SK-N-SH (cell line): ENCODE results near the gene UBTD2. TPM values are rescaled to one million over a fixed set of nuclear protein-coding genes. Genes with fewer than 3 reads are reported as not detected.

ENCODE experiments used
- CTCF ChIA-PET: fragments of 300-600, 350-600 bp; formaldehyde crosslinking; extraction: SDS; loops from one replicate; lab custom pipeline; 2021; lab: Yijun Ruan, JAX
- POLR2A ChIA-PET: fragments of 350-600 bp; sonication (Branson Sonifier 250); formaldehyde crosslinking; extraction: SDS; loops from one replicate; lab custom pipeline; 2020; ENCODE audit warnings: antibody characterized with exemption, inconsistent platforms; lab: Yijun Ruan, JAX
- DNase-seq: peaks from one replicate; pipeline ENCODE4 v3.0.0; 2012
- H2AFZ ChIP-seq: fragments of 200-600 bp; sonication (generic); 2 replicates; pipeline ENCODE4 v1.8.1; 2016; ENCODE audit warnings: antibody characterized with exemption, mild to moderate bottlenecking, low read depth
- H3F3A ChIP-seq: fragments of 200-600 bp; sonication (generic); replicated peaks from 2 replicates; pipeline ENCODE3; 2016; ENCODE audit warnings: antibody characterized with exemption, mild to moderate bottlenecking; ENCODE audit not compliant: insufficient read depth
- H3K27ac ChIP-seq, 2 experiments: fragments of 200-500 bp in 1 of 2; fragments of 200-600 bp in 1 of 2; sonication (Bioruptor generic) in 1 of 2; sonication (generic), shearing (Covaris generic) in 1 of 2; 2 replicates each; pipeline versions ENCODE4 v1.5.1 to v1.6.1; 2014 to 2016; ENCODE audit warnings: low read depth in 2 of 2, inconsistent platforms in 1 of 2, low read length in 1 of 2, mild to moderate bottlenecking in 1 of 2, mixed read lengths in 1 of 2
- H3K27me3 ChIP-seq: fragments of 200-600 bp; sonication (generic), shearing (Covaris generic); 2 replicates; pipeline ENCODE4 v1.6.1; 2016; ENCODE audit warnings: mixed run types; ENCODE audit not compliant: insufficient read depth
- H3K36me3 ChIP-seq, 2 experiments: fragments of 200-500 bp in 1 of 2; fragments of 200-600 bp in 1 of 2; sonication (Bioruptor generic) in 1 of 2; sonication (generic) in 1 of 2; replicated peaks in 1 of 2; 2 replicates each; pipeline versions ENCODE3 to v1.5.1; 2014 to 2016; ENCODE audit warnings: low read length in 1 of 2, mild to moderate bottlenecking in 1 of 2; ENCODE audit not compliant: insufficient read depth in 2 of 2, control insufficient read depth in 1 of 2
- H3K4me1 ChIP-seq, 2 experiments: fragments of 200-500 bp in 1 of 2; fragments of 200-600 bp in 1 of 2; sonication (Bioruptor generic) in 1 of 2; sonication (generic), shearing (Covaris generic) in 1 of 2; 2 replicates each; pipeline versions ENCODE4 v1.5.1 to v1.6.1; 2014 to 2016; ENCODE audit warnings: low read depth in 1 of 2, low read length in 1 of 2, mixed run types in 1 of 2; ENCODE audit not compliant: insufficient read depth in 2 of 2, control insufficient read depth in 1 of 2
- H3K4me2 ChIP-seq: fragments of 200-600 bp; sonication (generic), shearing (Covaris generic); 2 replicates; pipeline ENCODE4 v1.6.1; 2017; ENCODE audit warnings: mixed run types
- H3K4me3 ChIP-seq, 2 experiments: fragments of 200-500 bp in 1 of 2; fragments of 200-600 bp in 1 of 2; sonication (Bioruptor generic) in 1 of 2; sonication (generic), shearing (Covaris generic) in 1 of 2; 2 replicates each; pipeline versions ENCODE4 v1.5.1 to v1.8.1; 2014 to 2016; ENCODE audit warnings: low read depth in 2 of 2, inconsistent platforms in 1 of 2, low read length in 1 of 2, mild to moderate bottlenecking in 1 of 2, mixed read lengths in 1 of 2, moderate library complexity in 1 of 2
- H3K79me2 ChIP-seq: fragments of 200-600 bp; sonication (generic); 2 replicates; pipeline ENCODE4 v1.8.1; 2017; ENCODE audit warnings: mild to moderate bottlenecking; ENCODE audit not compliant: insufficient read depth
- H3K9ac ChIP-seq: fragments of 200-600 bp; sonication (generic); 2 replicates; pipeline ENCODE4 v1.6.1; 2017; ENCODE audit warnings: mixed run types
- H3K9me2 ChIP-seq: fragments of 200-600 bp; sonication (generic); 2 replicates; pipeline ENCODE4 v1.6.1; 2017; ENCODE audit warnings: mixed run types
- H3K9me3 ChIP-seq: fragments of 200-600 bp; sonication (generic); 2 replicates; pipeline ENCODE4 v1.6.1; 2017; ENCODE audit warnings: mixed run types, mild to moderate bottlenecking, moderate library complexity
- H4K20me1 ChIP-seq: fragments of 200-600 bp; sonication (generic); 2 replicates; pipeline ENCODE4 v1.6.1; 2017; ENCODE audit warnings: mild to moderate bottlenecking, mixed run types; ENCODE audit not compliant: insufficient read depth
- CHD2 ChIP-seq: fragments of 150-350 bp; IDR thresholded peaks from 2 replicates; pipeline ENCODE4 v1.6.1; 2018; ENCODE audit warnings: low read length; ENCODE audit not compliant: partially characterized antibody
- ELF1 ChIP-seq: IDR thresholded peaks from 2 replicates; pipeline ENCODE4 v1.4.0; 2012
- EZH2phosphoT487 ChIP-seq: fragments of 200-600 bp; sonication (generic); IDR thresholded peaks from 2 replicates; pipeline ENCODE4 v1.6.1; 2017; ENCODE audit warnings: low read depth, mixed run types, mild to moderate bottlenecking, antibody characterized with exemption, moderate library complexity, borderline replicate concordance
- FOSL2 ChIP-seq: IDR thresholded peaks from 2 replicates; pipeline ENCODE4 v1.4.0; 2012; ENCODE audit warnings: low read depth, mild to moderate bottlenecking, moderate library complexity, borderline replicate concordance
- FOXJ3 ChIP-seq: sonication (generic); formaldehyde crosslinking; IDR thresholded peaks from 2 replicates; pipeline ENCODE4 v1.5.1; 2020; ENCODE audit warnings: mild to moderate bottlenecking, missing genetic modification reagents
- FOXM1 ChIP-seq: IDR thresholded peaks from 2 replicates; pipeline ENCODE4 v1.4.0; 2012; ENCODE audit warnings: low read depth, mild to moderate bottlenecking
- GABPA ChIP-seq: IDR thresholded peaks from 2 replicates; pipeline ENCODE4 v1.4.0; 2012; ENCODE audit warnings: low read depth, mild to moderate bottlenecking
- GATA2 ChIP-seq: sonication (generic); formaldehyde crosslinking; IDR thresholded peaks from 2 replicates; pipeline ENCODE4 v1.5.0; 2020; ENCODE audit warnings: mild to moderate bottlenecking, missing genetic modification reagents
- JUND ChIP-seq: IDR thresholded peaks from 2 replicates; pipeline ENCODE4 v1.4.0; 2012
- MAX ChIP-seq: IDR thresholded peaks from 2 replicates; pipeline ENCODE4 v1.4.0; 2012; ENCODE audit warnings: low read depth
- MEF2A ChIP-seq: IDR thresholded peaks from 2 replicates; pipeline ENCODE4 v1.4.0; 2012; ENCODE audit warnings: low read depth, borderline replicate concordance
- NFIC ChIP-seq: IDR thresholded peaks from 2 replicates; pipeline ENCODE4 v1.4.0; 2012; ENCODE audit warnings: borderline replicate concordance
- PBX3 ChIP-seq: IDR thresholded peaks from 2 replicates; pipeline ENCODE4; 2012
- POLR2AphosphoS5 ChIP-seq: IDR thresholded peaks from 2 replicates; pipeline ENCODE4 v1.6.1; 2012; ENCODE audit warnings: low read depth, low read length
- REST ChIP-seq: IDR thresholded peaks from 2 replicates; pipeline ENCODE4 v1.6.1; 2012; ENCODE audit warnings: mild to moderate bottlenecking, low read depth, low read length, moderate library complexity
- RXRA ChIP-seq: IDR thresholded peaks from 2 replicates; pipeline ENCODE4 v1.4.0; 2012; ENCODE audit warnings: low read depth, mild to moderate bottlenecking, borderline replicate concordance
- TAF1 ChIP-seq: IDR thresholded peaks from 2 replicates; pipeline ENCODE4 v1.6.1; 2012; ENCODE audit warnings: low read depth, mild to moderate bottlenecking, low read length, moderate library complexity, borderline replicate concordance
- TCF12 ChIP-seq: IDR thresholded peaks from 2 replicates; pipeline ENCODE4 v1.4.0; 2012
- USF1 ChIP-seq: IDR thresholded peaks from 2 replicates; pipeline ENCODE4 v1.4.0; 2012; ENCODE audit warnings: low read depth, borderline replicate concordance
- YY1 ChIP-seq: IDR thresholded peaks from 2 replicates; pipeline ENCODE4 v1.4.0; 2012; ENCODE audit warnings: low read depth, mild to moderate bottlenecking
- ZBTB33 ChIP-seq: IDR thresholded peaks from 2 replicates; pipeline ENCODE4 v1.4.0; 2012; ENCODE audit warnings: low read depth, borderline replicate concordance
- WGBS: methylation state at CpG from one replicate; pipeline ENCODE4 v1.1.6; 2017; ENCODE audit warnings: low lambda C conversion rate; 5-methylcytosine and 5-hydroxymethylcytosine counted together
- polyA plus RNA-seq, 3 experiments: library from polyadenylated mRNA; depleted of rRNA; stranded (reverse); fragments of >200 nt; gene quantifications; 2 replicates each; pipeline ENCODE4 v1.2.3, GENCODE V29; 2012

UBTD2 gene
- polyA plus RNA-seq, 1 of the 3 experiments (the other 2 are of a cell fraction): 13.8 TPM

GRCh38 chr5:172245703-172246125 is 37.9 kb downstream of the UBTD2 start (continued):
- TF ChIP-seq REST (no peak), ELF1 (no peak), YY1 (no peak), POLR2AphosphoS5 (no peak), TCF12 (no peak), TAF1 (no peak), FOSL2 (no peak), FOXJ3 (CRISPR knock-in tag) (no peak), CHD2 (no peak)

GRCh38 chr5:172245046-172245445 is 38.5 kb downstream of the UBTD2 start:
- no peaks in the 10 kb centered on the region for H3K9me3 ChIP-seq
- CTCF ChIA-PET: interaction anchor here (0.9 to 1.3 kb wide), 2 partner anchors 38 to 56 kb away, joined by 3 read pairs; partner anchors contain the start of gene UBTD2
- H3K4me1 ChIP-seq: peaks cover 0 to 6% of the 10 kb centered on the region in 2 experiments; a peak in 2 of 4 replicates
- no peak overlapping the region for H2AFZ ChIP-seq
- no peak overlapping the region for H3K27ac ChIP-seq
- H3K4me3 ChIP-seq: no peak overlapping the region
- H3K36me3 ChIP-seq: peaks cover 0 to 10% of the 10 kb centered on the region in 2 experiments
- WGBS: 91% methylated on average over 2 of the region's 2 CpGs
- H3K9ac ChIP-seq: no peak overlapping the region
- POLR2A ChIA-PET: no interaction called here
- TF ChIP-seq GATA2 (CRISPR knock-in tag): no peak
- no peak for TF ChIP-seq USF1
- no peak for TF ChIP-seq PBX3
- TF ChIP-seq POLR2AphosphoS5: no peak
- TF ChIP-seq REST: no peak
- TF ChIP-seq EZH2phosphoT487: no peak
- TF ChIP-seq MEF2A: no peak
- no peak for TF ChIP-seq ZBTB33
- TF ChIP-seq YY1: no peak
- TF ChIP-seq MAX: no peak
- no peak for TF ChIP-seq ELF1
- no peak for TF ChIP-seq JUND
- TF ChIP-seq FOSL2: no peak
- TF ChIP-seq FOXJ3 (CRISPR knock-in tag): no peak
- TF ChIP-seq FOXM1: no peak
- TF ChIP-seq RXRA: no peak
- TF ChIP-seq TCF12: no peak
- TF ChIP-seq NFIC: no peak
- TF ChIP-seq GABPA: no peak
- H3K4me2 ChIP-seq: no peak overlapping the region
- H3F3A ChIP-seq: peaks cover 10% of the 10 kb centered on the region
- DNase-seq: no peak
- no peaks in the 10 kb centered on the region for H3K9me2 ChIP-seq
- peaks cover 38% of the 10 kb centered on the region for H4K20me1 ChIP-seq
- H3K27me3 ChIP-seq: no peaks in the 10 kb centered on the region
- H3K79me2 ChIP-seq: peaks cover 91% of the 10 kb centered on the region
